ENCODE data around the gene EFHC1.
"Not testable (repeated sequence)": the region's sequence is repeated elsewhere in the genome, so short reads cannot be mapped to it uniquely, and the experiment has no call there.

Gene EFHC1

GRCh38 chr6:52433294-52433693 is 13.2 kb downstream of the EFHC1 start:
- not testable (repeated sequence) for DNase-seq (ENCODE audit: low read depth, low spot score); H3K27ac ChIP-seq (ENCODE audit: low read length); H3K27me3 ChIP-seq (ENCODE audit: control insufficient read depth, insufficient read depth, low read length); H3K9me3 ChIP-seq (ENCODE audit: control insufficient read depth, insufficient read depth, low read length); H3K36me3 ChIP-seq (ENCODE audit: control insufficient read depth, insufficient read depth, low read length); H3K4me3 ChIP-seq (ENCODE audit: low read length); H3K4me1 ChIP-seq (ENCODE audit: control insufficient read depth, insufficient read depth, low read length)
- WGBS (ENCODE audit: insufficient coverage, insufficient read length) = no CpG with 5 or more reads among the region's 4 CpGs

DNA sequence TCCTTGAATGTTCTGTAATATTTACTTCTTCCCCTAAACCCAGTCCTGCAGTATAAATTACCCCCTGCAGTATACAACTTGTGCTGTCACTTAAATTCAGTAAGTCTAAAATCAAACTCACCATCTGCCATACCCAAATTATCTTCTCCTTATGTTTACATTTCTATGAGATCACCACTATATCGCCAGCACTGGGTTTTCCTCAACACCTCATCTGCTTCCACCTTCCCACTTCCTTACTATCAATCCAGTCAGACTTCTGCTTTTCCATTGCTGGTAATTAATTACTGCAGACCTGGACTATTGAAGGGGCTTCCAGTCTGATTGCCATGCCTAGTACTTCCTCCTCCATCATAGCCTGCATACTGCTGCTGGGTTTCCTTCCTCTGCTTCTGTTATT is 15.2 kb downstream of the EFHC1 start:
- no CpG with 5 or more reads among the region's 1 CpG for WGBS (ENCODE audit: insufficient coverage, insufficient read length)
- Histone ChIP-seq H3K9me3 (ENCODE audit: control insufficient read depth, insufficient read depth, low read length) (no peaks in the 10 kb centered on the region), H3K4me3 (ENCODE audit: low read length) (no peak overlapping the region), H3K27me3 (ENCODE audit: control insufficient read depth, insufficient read depth, low read length) (no peaks in the 10 kb centered on the region), H3K36me3 (ENCODE audit: control insufficient read depth, insufficient read depth, low read length) (no peaks in the 10 kb centered on the region), H3K4me1 (ENCODE audit: control insufficient read depth, insufficient read depth, low read length) (no peaks in the 10 kb centered on the region), H3K27ac (ENCODE audit: low read length) (no peak overlapping the region)
- no peak for DNase-seq (ENCODE audit: low read depth, low spot score)

DNA sequence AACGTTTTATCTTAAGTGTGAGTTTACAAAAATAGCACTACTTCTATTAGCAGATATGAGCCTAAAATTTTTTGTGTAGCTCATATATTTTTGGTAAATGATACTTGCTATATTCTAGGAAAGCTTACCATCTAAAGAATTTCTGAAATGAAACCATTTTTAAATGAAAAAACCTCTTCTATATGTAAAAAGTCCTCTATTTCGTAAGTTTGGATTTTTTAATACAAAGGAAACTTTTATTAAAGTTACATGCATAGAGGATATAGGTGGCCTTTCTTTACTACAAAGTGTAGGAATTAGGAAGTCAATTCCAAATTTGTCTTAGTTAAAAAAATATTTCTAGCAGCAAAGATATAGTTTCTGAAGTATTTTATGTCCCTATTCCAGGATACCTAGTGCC is 18.8 kb downstream of the EFHC1 start:
- no CpG with 5 or more reads among the region's 2 CpGs for WGBS (ENCODE audit: insufficient coverage, insufficient read length)
- H3K4me3 ChIP-seq (ENCODE audit: low read length) = no peak overlapping the region

GRCh38 chr6:52454556-52454955 is 34.4 kb downstream of the EFHC1 start:
- Histone ChIP-seq H3K9me3 (ENCODE audit: control insufficient read depth, insufficient read depth, low read length) (no peaks in the 10 kb centered on the region), H3K4me3 (ENCODE audit: low read length) (no peak overlapping the region), H3K27ac (ENCODE audit: low read length) (no peak overlapping the region), H3K36me3 (ENCODE audit: control insufficient read depth, insufficient read depth, low read length) (no peaks in the 10 kb centered on the region), H3K27me3 (ENCODE audit: control insufficient read depth, insufficient read depth, low read length) (no peaks in the 10 kb centered on the region), H3K4me1 (ENCODE audit: control insufficient read depth, insufficient read depth, low read length) (no peaks in the 10 kb centered on the region)
- no peak for DNase-seq (ENCODE audit: low read depth, low spot score)
- WGBS (ENCODE audit: insufficient coverage, insufficient read length) = no CpG with 5 or more reads among the region's 2 CpGs

More for the DNA sequence above, 18.8 kb downstream of the EFHC1 start:
- Histone ChIP-seq H3K4me1 (ENCODE audit: control insufficient read depth, insufficient read depth, low read length) (no peaks in the 10 kb centered on the region), H3K9me3 (ENCODE audit: control insufficient read depth, insufficient read depth, low read length) (no peaks in the 10 kb centered on the region), H3K36me3 (ENCODE audit: control insufficient read depth, insufficient read depth, low read length) (no peaks in the 10 kb centered on the region), H3K27me3 (ENCODE audit: control insufficient read depth, insufficient read depth, low read length) (no peaks in the 10 kb centered on the region), H3K27ac (ENCODE audit: low read length) (no peak overlapping the region)
- DNase-seq (ENCODE audit: low read depth, low spot score) = no peak

DNA sequence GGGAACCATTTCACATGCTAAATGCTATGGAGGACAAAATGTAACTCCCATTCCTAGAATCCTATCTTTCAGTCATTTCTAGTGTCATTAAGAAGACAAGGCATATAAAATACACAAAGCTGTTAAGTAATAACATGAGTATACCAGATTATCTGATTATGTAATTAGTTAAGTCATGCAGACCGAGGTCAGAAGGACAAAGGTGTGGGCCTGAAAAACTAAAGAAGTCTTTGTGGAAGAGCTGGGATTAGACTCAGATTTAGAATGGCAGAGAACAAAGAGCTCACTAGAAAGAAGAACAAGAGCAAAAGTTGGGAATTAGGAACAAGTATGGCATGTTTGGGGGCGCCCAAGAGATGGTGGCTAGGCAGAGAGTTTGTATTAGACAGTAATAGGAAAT is 37.0 kb downstream of the EFHC1 start:
- H3K27me3 ChIP-seq (ENCODE audit: control insufficient read depth, insufficient read depth, low read length) = no peaks in the 10 kb centered on the region
- WGBS (ENCODE audit: insufficient coverage, insufficient read length) = no CpG with 5 or more reads among the region's 2 CpGs
- H3K4me1 ChIP-seq (ENCODE audit: control insufficient read depth, insufficient read depth, low read length) = no peaks in the 10 kb centered on the region
- H3K36me3 ChIP-seq (ENCODE audit: control insufficient read depth, insufficient read depth, low read length) = no peaks in the 10 kb centered on the region
- H3K27ac ChIP-seq (ENCODE audit: low read length) = no peak overlapping the region
- H3K4me3 ChIP-seq (ENCODE audit: low read length) = no peak overlapping the region
- DNase-seq (ENCODE audit: low read depth, low spot score) = no peak
- H3K9me3 ChIP-seq (ENCODE audit: control insufficient read depth, insufficient read depth, low read length) = no peaks in the 10 kb centered on the region

DNA sequence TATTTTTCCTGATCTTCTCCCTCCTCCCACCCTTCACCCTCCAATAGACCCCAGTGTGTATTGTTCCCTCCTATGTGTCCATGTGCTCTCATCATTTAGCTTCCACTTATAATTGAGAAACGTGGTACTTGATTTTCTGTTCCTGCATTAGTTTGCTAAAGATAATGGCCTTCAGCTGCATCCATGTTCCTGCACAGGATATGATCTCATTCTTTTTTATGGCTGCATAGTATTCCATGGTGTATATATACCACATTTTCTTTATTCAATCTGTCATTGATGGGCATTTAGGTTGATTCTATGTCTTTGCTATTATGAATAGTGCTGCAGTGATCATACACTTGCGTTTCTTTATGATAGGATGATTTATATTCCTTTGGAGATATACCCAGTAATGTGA is 41.1 kb downstream of the EFHC1 start:
- H3K27me3 ChIP-seq (ENCODE audit: control insufficient read depth, insufficient read depth, low read length); H3K4me3 ChIP-seq (ENCODE audit: low read length); H3K36me3 ChIP-seq (ENCODE audit: control insufficient read depth, insufficient read depth, low read length); H3K27ac ChIP-seq (ENCODE audit: low read length); DNase-seq (ENCODE audit: low read depth, low spot score); H3K9me3 ChIP-seq (ENCODE audit: control insufficient read depth, insufficient read depth, low read length); H3K4me1 ChIP-seq (ENCODE audit: control insufficient read depth, insufficient read depth, low read length): not testable (repeated sequence)
- WGBS (ENCODE audit: insufficient coverage, insufficient read length) = no CpG with 5 or more reads among the region's 2 CpGs

DNA sequence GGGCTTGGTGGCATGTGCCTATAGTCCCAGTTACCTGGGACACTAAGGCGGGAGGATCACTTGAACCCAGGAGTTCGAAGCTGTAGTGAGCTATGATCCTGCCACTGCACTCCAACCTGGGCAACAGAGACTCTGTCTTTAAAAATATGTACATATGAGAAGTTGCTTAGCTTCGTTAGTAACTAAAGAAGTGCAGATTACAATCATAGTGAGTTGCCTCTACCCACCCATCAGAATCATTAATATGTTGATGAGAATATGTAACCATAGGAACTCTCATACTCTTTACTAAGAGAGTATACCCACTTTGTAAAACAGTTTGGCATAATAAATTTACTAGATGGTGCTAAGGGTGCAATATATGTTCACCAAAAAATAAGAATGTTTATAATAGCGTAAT is 54.0 kb downstream of the EFHC1 start:
- DNase-seq (ENCODE audit: low read depth, low spot score) = no peak
- no CpG with 5 or more reads among the region's 4 CpGs for WGBS (ENCODE audit: insufficient coverage, insufficient read length)
- no peaks in the 10 kb centered on the region for H3K4me1 ChIP-seq (ENCODE audit: control insufficient read depth, insufficient read depth, low read length)

GRCh38 chr6:52475307-52475706 is 55.2 kb downstream of the EFHC1 start:
- Histone ChIP-seq H3K4me3 (ENCODE audit: low read length) (no peak overlapping the region), H3K9me3 (ENCODE audit: control insufficient read depth, insufficient read depth, low read length) (no peaks in the 10 kb centered on the region), H3K36me3 (ENCODE audit: control insufficient read depth, insufficient read depth, low read length) (no peaks in the 10 kb centered on the region), H3K27ac (ENCODE audit: low read length) (no peak overlapping the region), H3K4me1 (ENCODE audit: control insufficient read depth, insufficient read depth, low read length) (no peaks in the 10 kb centered on the region), H3K27me3 (ENCODE audit: control insufficient read depth, insufficient read depth, low read length) (no peaks in the 10 kb centered on the region)
- no CpG with 5 or more reads among the region's 2 CpGs for WGBS (ENCODE audit: insufficient coverage, insufficient read length)
- DNase-seq (ENCODE audit: low read depth, low spot score) = no peak

More for the DNA sequence above, 54.0 kb downstream of the EFHC1 start:
- H3K9me3 ChIP-seq (ENCODE audit: control insufficient read depth, insufficient read depth, low read length) = no peaks in the 10 kb centered on the region
- no peaks in the 10 kb centered on the region for H3K36me3 ChIP-seq (ENCODE audit: control insufficient read depth, insufficient read depth, low read length)
- no peaks in the 10 kb centered on the region for H3K27me3 ChIP-seq (ENCODE audit: control insufficient read depth, insufficient read depth, low read length)
- no peak overlapping the region for H3K27ac ChIP-seq (ENCODE audit: low read length)
- no peak overlapping the region for H3K4me3 ChIP-seq (ENCODE audit: low read length)

GRCh38 chr6:52482903-52483670 is 62.9 kb downstream of the EFHC1 start:
- Histone ChIP-seq H3K4me1 (ENCODE audit: control insufficient read depth, insufficient read depth, low read length) (no peaks in the 10 kb centered on the region), H3K27me3 (ENCODE audit: control insufficient read depth, insufficient read depth, low read length) (no peaks in the 10 kb centered on the region), H3K9me3 (ENCODE audit: control insufficient read depth, insufficient read depth, low read length) (no peaks in the 10 kb centered on the region), H3K4me3 (ENCODE audit: low read length) (no peak overlapping the region), H3K27ac (ENCODE audit: low read length) (no peak overlapping the region), H3K36me3 (ENCODE audit: control insufficient read depth, insufficient read depth, low read length) (no peaks in the 10 kb centered on the region)
- no CpG with 5 or more reads among the region's 7 CpGs for WGBS (ENCODE audit: insufficient coverage, insufficient read length)
- no peak for DNase-seq (ENCODE audit: low read depth, low spot score)

DNA sequence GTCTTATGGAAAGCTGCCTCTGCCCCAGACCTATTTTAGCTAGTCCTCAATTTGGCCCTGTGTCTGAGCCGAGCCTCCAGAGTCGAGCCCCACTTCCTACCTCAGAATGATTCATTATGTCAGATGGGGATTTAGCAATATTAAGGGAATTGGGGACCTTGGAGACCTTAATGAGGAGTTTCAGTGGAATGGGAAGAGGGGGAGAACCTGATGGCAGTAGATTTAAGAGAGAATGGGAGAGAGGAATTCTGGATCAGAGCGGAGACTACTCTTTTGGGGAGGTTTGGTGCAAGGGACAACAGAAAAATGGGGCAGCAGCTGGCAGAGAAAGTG is 63.5 kb downstream of the EFHC1 start:
- DNase-seq (ENCODE audit: low read depth, low spot score) = no peak
- no CpG with 5 or more reads among the region's 3 CpGs for WGBS (ENCODE audit: insufficient coverage, insufficient read length)
- Histone ChIP-seq H3K4me1 (ENCODE audit: control insufficient read depth, insufficient read depth, low read length) (no peaks in the 10 kb centered on the region), H3K4me3 (ENCODE audit: low read length) (no peak overlapping the region), H3K27ac (ENCODE audit: low read length) (no peak overlapping the region), H3K27me3 (ENCODE audit: control insufficient read depth, insufficient read depth, low read length) (no peaks in the 10 kb centered on the region), H3K9me3 (ENCODE audit: control insufficient read depth, insufficient read depth, low read length) (no peaks in the 10 kb centered on the region), H3K36me3 (ENCODE audit: control insufficient read depth, insufficient read depth, low read length) (no peaks in the 10 kb centered on the region)

- no peaks in the 10 kb centered on the region for H3K36me3 ChIP-seq (ENCODE audit: control insufficient read depth, insufficient read depth, low read length)
- H3K4me3 ChIP-seq (ENCODE audit: low read length) = no peak overlapping the region
- DNase-seq (ENCODE audit: low read depth, low spot score) = no peak
- H3K27ac ChIP-seq (ENCODE audit: low read length) = no peak overlapping the region
- no peaks in the 10 kb centered on the region for H3K27me3 ChIP-seq (ENCODE audit: control insufficient read depth, insufficient read depth, low read length)
- no peaks in the 10 kb centered on the region for H3K9me3 ChIP-seq (ENCODE audit: control insufficient read depth, insufficient read depth, low read length)
- H3K4me1 ChIP-seq (ENCODE audit: control insufficient read depth, insufficient read depth, low read length) = no peaks in the 10 kb centered on the region
- WGBS (ENCODE audit: insufficient coverage, insufficient read length) = no CpG with 5 or more reads among the region's 5 CpGs
Measured at GRCh38 chr6:52489881-52490280, 69.7 kb downstream of the EFHC1 start.
